Activated CD4-positive, alpha-beta memory T cell treated with anti-CD3 and anti-CD28 coated beads, Interleukin-2, amount 10 ng/mL, durations not matched to agents 7 days and 5 days (primary cell): ENCODE results near the gene LAMB1. TPM values are rescaled to one million over a fixed set of nuclear protein-coding genes. Genes with fewer than 3 reads are reported as not detected.

Experiments
- CTCF ChIA-PET: fragments of 350-600 bp; sonication (Branson Sonifier 250); formaldehyde crosslinking; loops from one replicate; lab custom pipeline; 2021; ENCODE audit warnings: antibody characterized with exemption, inconsistent platforms; lab: Charles Lee
- POLR2A ChIA-PET: fragments of 350-600 bp; sonication (Branson Sonifier 250); formaldehyde crosslinking; loops from one replicate; lab custom pipeline; 2021; ENCODE audit warnings: antibody characterized with exemption; lab: Charles Lee
- DNase-seq: peaks from one replicate; pipeline ENCODE4 v3.0.0-alpha.2; 2020
- H3K27ac Mint-ChIP-seq: one replicate; pipeline ENCODE4 v1.8.0; 2021; ENCODE audit warnings: mild to moderate bottlenecking, mixed read lengths
- H3K27me3 Mint-ChIP-seq: one replicate; pipeline ENCODE4 v1.8.0; 2021; ENCODE audit warnings: mixed read lengths
- H3K36me3 Mint-ChIP-seq: one replicate; pipeline ENCODE4 v1.8.0; 2021; ENCODE audit warnings: low read depth, mixed read lengths
- H3K4me1 Mint-ChIP-seq: one replicate; pipeline ENCODE4 v1.8.0; 2021; ENCODE audit warnings: mixed read lengths
- H3K4me3 Mint-ChIP-seq: one replicate; pipeline ENCODE4 v1.8.0; 2021; ENCODE audit warnings: mild to moderate bottlenecking, mixed read lengths
- H3K9me3 Mint-ChIP-seq: one replicate; pipeline ENCODE4 v1.8.0; 2021; ENCODE audit warnings: mixed read lengths
- total RNA-seq, 2 experiments: library from RNA; stranded (reverse); gene quantifications; one replicate each; pipeline ENCODE4 v1.2.3, GENCODE V29; 2021

Gene LAMB1
- total RNA-seq, 2 experiments from 2014 or later = not detected

DNA sequence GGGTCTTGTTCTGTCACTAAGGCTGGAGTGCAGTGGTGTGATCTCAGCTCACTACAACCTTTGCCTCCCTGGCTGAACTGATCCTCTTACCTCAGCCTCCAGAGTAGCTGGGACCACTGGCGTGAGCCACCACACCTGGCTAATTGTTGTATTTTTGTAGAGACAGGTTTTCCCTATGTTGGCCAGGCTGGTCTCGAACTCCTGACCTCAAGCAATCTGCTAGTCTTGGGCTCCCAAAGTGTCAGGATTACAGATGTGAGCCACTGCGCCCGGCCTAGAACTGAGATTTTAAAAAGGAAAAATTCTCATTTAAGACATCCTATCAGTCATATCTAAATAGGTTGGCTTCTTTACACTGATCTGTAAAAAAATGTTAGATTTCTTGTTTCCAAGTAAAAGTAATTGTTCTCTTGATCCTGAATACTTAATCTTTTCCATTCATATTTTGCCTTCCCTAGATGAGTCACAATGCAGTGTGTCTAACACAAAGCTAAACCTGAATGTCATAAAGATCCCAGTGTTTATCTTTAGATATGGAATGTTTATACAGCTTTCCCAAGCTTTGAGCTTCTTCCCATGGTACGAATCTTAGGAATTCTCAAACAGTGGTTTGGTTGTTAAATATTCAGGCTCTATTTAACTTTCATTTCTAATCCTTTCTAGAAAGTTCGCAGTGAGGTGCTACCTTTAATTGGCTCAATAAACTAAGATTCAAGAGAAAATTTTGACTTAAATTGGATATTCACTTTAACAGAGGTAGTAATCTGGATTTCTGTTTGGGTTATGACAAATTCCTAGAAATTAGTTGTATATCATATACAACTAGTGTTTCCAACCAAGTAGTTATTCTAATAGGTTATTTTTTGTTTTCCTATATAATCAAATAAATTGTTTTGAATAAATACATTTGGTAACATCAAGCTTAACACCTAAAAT lies 12.1 kb upstream of the LAMB1 start:
- no peaks in the 10 kb centered on the region for H3K9me3 Mint-ChIP-seq
- no peaks in the 10 kb centered on the region for H3K36me3 Mint-ChIP-seq
- ChIA-PET POLR2A (no interaction called here), CTCF (interaction anchor here (0.7 kb wide), 1 partner anchor 54 kb away, joined by 4 read pairs; no protein-coding TSS in a partner anchor)
- H3K4me1 Mint-ChIP-seq = no peaks in the 10 kb centered on the region
- H3K27me3 Mint-ChIP-seq = peaks cover 24% of the 10 kb centered on the region
- H3K4me3 Mint-ChIP-seq = no peak overlapping the region
- DNase-seq = no peak
- no peak overlapping the region for H3K27ac Mint-ChIP-seq

DNA sequence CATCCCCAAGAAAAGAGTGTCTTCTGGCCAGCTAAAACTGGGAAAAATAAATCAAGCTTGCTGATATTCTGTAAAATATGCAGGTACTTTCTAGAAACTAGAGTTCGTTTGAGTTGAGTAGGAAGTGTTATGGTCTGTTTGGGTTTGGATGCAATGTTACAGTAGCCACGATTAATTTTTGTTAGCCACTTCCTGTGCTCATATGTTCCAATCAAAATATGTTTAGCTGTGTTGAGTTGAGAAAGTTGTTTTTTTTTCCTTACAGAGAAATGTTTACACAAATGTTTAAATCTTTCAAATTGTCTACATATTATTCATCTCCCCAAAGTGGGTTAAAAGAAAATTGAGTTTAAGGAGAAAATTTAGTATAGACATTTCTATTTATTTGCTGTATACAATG lies 11.3 kb upstream of the LAMB1 start:
- ChIA-PET POLR2A (no interaction called here), CTCF (no interaction called here)
- no peaks in the 10 kb centered on the region for H3K4me1 Mint-ChIP-seq
- H3K4me3 Mint-ChIP-seq = no peak overlapping the region
- H3K27ac Mint-ChIP-seq = no peak overlapping the region
- DNase-seq = no peak
- peaks cover 16% of the 10 kb centered on the region for H3K27me3 Mint-ChIP-seq
- no peaks in the 10 kb centered on the region for H3K9me3 Mint-ChIP-seq
- no peaks in the 10 kb centered on the region for H3K36me3 Mint-ChIP-seq

GRCh38 chr7:108012499-108013430 lies 9.8 kb upstream of the LAMB1 start:
- H3K27me3 Mint-ChIP-seq = peaks cover 19% of the 10 kb centered on the region
- no peaks in the 10 kb centered on the region for H3K36me3 Mint-ChIP-seq
- no peak overlapping the region for H3K27ac Mint-ChIP-seq
- ChIA-PET CTCF (no interaction called here), POLR2A (no interaction called here)
- H3K9me3 Mint-ChIP-seq = no peaks in the 10 kb centered on the region
- H3K4me1 Mint-ChIP-seq = no peaks in the 10 kb centered on the region
- H3K4me3 Mint-ChIP-seq = no peak overlapping the region
- DNase-seq = no peak

DNA sequence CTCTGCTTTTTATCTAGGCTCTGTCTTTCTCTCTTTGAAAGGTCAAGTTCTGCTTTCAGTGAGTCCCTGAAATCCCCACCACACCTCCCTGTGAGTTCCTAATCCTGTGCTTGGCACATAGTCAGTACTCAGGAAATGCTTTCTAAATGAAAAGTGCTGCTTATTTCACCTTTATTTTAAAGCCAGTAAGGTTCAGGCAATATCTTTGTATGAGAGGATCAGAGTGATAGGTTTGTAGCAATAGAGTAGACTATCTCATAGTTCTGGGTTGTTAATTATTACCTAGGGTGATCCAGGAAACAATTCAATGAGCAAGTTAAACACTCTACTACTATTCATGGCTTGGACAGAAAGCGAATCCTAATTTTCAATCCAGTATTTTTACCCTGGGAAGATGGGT lies 7.4 kb upstream of the LAMB1 start:
- ChIA-PET POLR2A (no interaction called here), CTCF (no interaction called here)
- no peak overlapping the region for H3K4me3 Mint-ChIP-seq
- peaks cover 29% of the 10 kb centered on the region for H3K27me3 Mint-ChIP-seq
- H3K9me3 Mint-ChIP-seq = no peaks in the 10 kb centered on the region
- H3K36me3 Mint-ChIP-seq = no peaks in the 10 kb centered on the region
- H3K4me1 Mint-ChIP-seq = no peaks in the 10 kb centered on the region
- no peak overlapping the region for H3K27ac Mint-ChIP-seq
- no peak for DNase-seq

DNA sequence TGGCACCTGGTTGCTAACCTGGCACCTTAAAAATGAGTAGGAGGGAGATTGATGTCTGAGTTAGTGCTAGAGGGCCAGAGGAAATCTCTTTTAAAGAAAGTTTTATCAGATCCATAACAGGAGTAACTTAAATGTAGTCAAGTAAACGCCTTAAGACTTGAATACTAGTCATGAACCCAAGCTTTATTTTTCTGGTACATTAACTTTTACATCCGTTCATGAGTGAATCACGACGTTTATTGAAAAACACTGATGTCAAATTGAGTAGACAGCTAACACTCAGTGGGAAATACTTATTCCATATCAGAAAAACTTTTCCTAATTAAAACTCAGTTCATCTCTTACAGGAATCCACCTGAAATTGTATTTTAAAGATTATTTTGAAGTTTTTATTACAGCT lies 6.9 kb upstream of the LAMB1 start:
- H3K36me3 Mint-ChIP-seq = no peaks in the 10 kb centered on the region
- peaks cover 34% of the 10 kb centered on the region for H3K27me3 Mint-ChIP-seq
- H3K27ac Mint-ChIP-seq = no peak overlapping the region
- no peaks in the 10 kb centered on the region for H3K9me3 Mint-ChIP-seq
- H3K4me1 Mint-ChIP-seq = no peaks in the 10 kb centered on the region
- ChIA-PET POLR2A (no interaction called here), CTCF (no interaction called here)
- no peak for DNase-seq
- H3K4me3 Mint-ChIP-seq = no peak overlapping the region

DNA sequence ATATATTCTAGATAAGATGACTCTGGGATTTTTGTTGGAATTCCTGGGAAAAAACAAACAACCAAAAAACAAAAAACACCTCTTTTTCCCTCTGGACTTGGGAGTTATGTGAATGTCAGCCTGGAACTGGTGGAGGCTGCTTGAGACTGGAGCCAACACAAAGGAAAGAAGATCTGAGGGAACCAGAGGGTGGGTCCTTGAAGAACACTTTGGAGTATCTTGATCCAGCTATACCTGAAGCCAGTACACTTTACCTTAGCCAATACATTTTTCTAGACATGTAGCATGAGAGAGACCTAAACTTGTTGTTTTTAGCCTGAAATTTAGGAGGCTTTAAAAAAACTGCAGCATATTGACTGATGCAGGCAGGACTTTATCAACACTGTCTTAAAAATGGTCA lies 5.9 kb upstream of the LAMB1 start:
- H3K36me3 Mint-ChIP-seq = no peaks in the 10 kb centered on the region

DNA sequence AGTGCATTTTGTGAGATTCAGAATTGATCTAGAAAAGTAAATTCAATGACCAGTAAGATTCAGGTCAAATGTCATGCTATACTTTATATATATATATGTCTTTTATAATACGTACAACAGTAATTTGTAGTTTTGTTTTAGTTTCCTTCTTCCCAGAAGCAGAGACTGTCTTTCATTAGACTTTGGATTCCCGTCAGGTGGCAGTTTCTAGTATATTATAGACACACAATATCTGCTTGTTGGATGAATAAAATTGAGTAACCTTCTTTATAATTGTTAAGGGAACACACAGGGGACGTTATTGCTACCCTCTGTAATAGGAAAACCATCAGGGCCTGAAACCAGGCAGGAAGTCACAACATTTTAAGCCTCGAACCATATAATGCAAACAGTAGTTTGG lies 5.3 kb upstream of the LAMB1 start:
- Mint-ChIP-seq H3K4me3 (no peak overlapping the region), H3K4me1 (peaks cover 3% of the 10 kb centered on the region), H3K27ac (no peak overlapping the region), H3K27me3 (peaks cover 45% of the 10 kb centered on the region), H3K36me3 (no peaks in the 10 kb centered on the region), H3K9me3 (no peaks in the 10 kb centered on the region)
- ChIA-PET CTCF (no interaction called here), POLR2A (no interaction called here)
- DNase-seq = no peak

More for the DNA sequence above, 5.9 kb upstream of the LAMB1 start:
- ChIA-PET CTCF (no interaction called here), POLR2A (no interaction called here)
- H3K27ac Mint-ChIP-seq = no peak overlapping the region
- DNase-seq = no peak
- H3K27me3 Mint-ChIP-seq = peaks cover 43% of the 10 kb centered on the region
- peaks cover 3% of the 10 kb centered on the region for H3K4me1 Mint-ChIP-seq
- H3K4me3 Mint-ChIP-seq = no peak overlapping the region
- H3K9me3 Mint-ChIP-seq = no peaks in the 10 kb centered on the region

- Mint-ChIP-seq H3K4me3 (no peak overlapping the region), H3K4me1 (peaks cover 5% of the 10 kb centered on the region), H3K36me3 (no peaks in the 10 kb centered on the region), H3K27ac (no peak overlapping the region), H3K27me3 (peaks cover 47% of the 10 kb centered on the region), H3K9me3 (no peaks in the 10 kb centered on the region)
- ChIA-PET POLR2A (no interaction called here), CTCF (no interaction called here)
- no peak for DNase-seq
Observed at GRCh38 chr7:108007762-108008161, 4.8 kb upstream of the LAMB1 start.

DNA sequence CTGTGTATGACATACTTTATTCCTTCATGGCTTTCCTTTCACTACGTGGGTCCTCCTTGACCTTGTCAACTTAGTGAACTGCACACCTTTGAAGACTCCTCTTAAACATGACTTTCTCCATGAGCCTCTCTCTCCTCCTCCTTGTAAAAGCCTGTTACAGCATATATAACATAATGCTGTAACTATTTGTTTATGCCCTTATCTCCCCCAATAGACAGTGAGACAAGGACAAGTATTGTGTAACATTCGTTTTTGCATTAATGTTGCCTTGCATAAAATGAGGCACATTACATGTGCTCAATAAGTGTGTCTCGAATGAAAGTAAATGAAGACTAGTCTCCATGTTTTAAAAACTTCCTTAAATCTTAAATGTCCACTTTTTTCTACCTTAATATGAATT lies 4.3 kb upstream of the LAMB1 start:
- CTCF ChIA-PET = no interaction called here
- H3K4me3 Mint-ChIP-seq = no peak overlapping the region

GRCh38 chr7:108004220-108005142 lies 1.5 kb upstream of the LAMB1 start:
- H3K9me3 Mint-ChIP-seq = no peaks in the 10 kb centered on the region

More for the DNA sequence above, 4.3 kb upstream of the LAMB1 start:
- Mint-ChIP-seq H3K36me3 (no peaks in the 10 kb centered on the region), H3K4me1 (peaks cover 8% of the 10 kb centered on the region), H3K27ac (no peak overlapping the region), H3K9me3 (no peaks in the 10 kb centered on the region), H3K27me3 (peaks cover 45% of the 10 kb centered on the region)
- DNase-seq = no peak
- POLR2A ChIA-PET = no interaction called here

GRCh38 chr7:108003599-108003935 lies 606 bp upstream of the LAMB1 start:
- no peaks in the 10 kb centered on the region for H3K9me3 Mint-ChIP-seq
- peaks cover 13% of the 10 kb centered on the region for H3K4me1 Mint-ChIP-seq
- no peaks in the 10 kb centered on the region for H3K36me3 Mint-ChIP-seq
- CTCF ChIA-PET = no interaction called here
- no peak for DNase-seq
- peaks cover 62% of the 10 kb centered on the region for H3K27me3 Mint-ChIP-seq
- POLR2A ChIA-PET = interaction anchor here (0.9 kb wide), 1 partner anchor 13 kb away, joined by 3 read pairs; no protein-coding TSS in a partner anchor
- no peak overlapping the region for H3K4me3 Mint-ChIP-seq
- H3K27ac Mint-ChIP-seq = no peak overlapping the region

More at GRCh38 chr7:108004220-108005142, 1.5 kb upstream of the LAMB1 start:
- peak overlapping the region; percentile 0 for H3K4me3 Mint-ChIP-seq
- no peaks in the 10 kb centered on the region for H3K36me3 Mint-ChIP-seq
- H3K27me3 Mint-ChIP-seq = peaks cover 56% of the 10 kb centered on the region
- ChIA-PET CTCF (no interaction called here), POLR2A (interaction anchor here (0.9 kb wide), 1 partner anchor 12 kb away, joined by 3 read pairs; no protein-coding TSS in a partner anchor)
- no peak for DNase-seq
- H3K4me1 Mint-ChIP-seq = peaks cover 13% of the 10 kb centered on the region
- H3K27ac Mint-ChIP-seq = no peak overlapping the region
